NCI-H1694 treated with DMSO at 0.1 percent for 48 hours (cell line): ENCODE measurements around the gene SNX10.

ENCODE experiments used
- DNase-seq: peaks from one replicate; lab custom pipeline; 2025; lab: John Stamatoyannopoulos, UW

The SNX10 gene

DNA sequence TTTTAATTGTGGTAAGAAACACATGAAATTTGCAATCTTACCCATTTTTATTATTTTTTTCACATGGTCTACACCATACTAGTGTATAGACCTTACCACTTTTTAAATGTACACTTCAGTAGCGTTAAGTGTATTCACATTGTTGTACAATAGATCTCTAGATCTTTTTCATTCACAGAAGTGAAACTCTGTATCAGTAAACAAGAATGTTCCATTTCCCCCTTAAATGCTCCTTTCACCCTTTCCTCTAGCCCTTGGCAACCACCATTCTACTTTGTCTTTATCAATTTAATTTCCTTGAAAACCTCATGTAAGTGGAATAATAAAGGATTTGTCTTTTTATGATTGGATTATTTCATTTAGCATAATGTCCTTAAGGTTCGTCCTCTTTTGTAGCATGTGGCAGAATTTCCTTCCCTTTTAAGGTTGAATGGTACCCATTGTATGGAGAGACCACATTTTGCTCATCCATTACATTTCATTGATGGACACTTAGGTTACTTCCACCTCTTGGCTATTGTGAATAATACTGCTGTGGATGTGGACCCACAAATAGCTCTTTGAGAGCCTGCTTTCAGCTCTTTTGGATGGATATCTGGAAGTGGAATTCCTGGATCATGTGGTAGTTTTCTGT, 45.7 kb downstream of the SNX10 start:
- DNase-seq: no peak

DNA sequence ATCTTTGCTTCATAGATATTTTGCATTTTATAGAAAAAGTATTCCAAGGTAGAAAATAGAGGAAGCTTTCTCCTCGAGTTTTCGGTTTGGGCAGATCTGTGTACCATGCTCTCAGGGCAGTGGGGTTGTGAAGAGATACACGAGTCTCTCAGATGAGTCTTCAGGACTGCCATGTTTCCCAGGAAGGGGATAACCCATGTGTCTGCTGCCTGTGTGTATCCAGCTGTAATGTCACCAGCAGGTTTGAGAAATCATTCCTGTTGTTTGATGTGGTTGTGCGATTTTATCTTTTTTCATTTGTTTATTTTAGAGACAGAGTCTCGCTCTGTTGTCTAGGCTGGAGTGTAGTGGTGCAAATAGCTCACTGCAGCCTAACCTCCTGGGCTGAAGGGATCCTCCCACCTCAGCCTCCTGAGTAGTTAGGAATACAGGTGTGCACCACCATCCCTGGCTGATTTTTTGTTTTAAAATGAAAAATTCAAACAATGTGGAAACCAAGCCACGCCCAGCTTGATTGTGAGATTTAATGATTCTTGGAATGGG, 48.9 kb downstream of the SNX10 start:
- DNase-seq: no peak

DNA sequence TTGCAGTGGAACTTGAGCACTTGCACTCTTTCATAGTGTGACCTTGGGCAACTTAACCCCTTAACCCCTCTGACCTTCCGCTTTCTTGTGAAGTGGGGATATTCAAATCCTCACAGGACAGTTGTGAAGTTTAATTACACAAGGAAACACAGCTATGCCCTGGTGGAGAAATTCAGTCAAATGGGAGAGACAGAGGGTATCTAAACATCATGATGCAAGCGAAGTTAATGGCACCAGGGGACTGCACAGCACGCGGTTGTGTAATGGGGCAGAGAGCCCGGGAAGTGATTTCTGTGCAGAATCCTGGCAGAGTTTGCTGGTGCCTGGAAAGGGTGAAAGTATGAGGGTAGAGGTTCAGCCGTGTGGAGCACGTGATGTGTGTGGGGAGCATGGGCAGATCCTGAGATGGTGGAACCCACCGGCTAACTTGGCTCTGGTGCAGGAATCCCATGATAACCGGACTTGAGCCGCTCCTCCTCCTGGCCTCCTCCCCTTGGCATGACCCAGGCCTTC, 51.7 kb downstream of the SNX10 start:
- DNase-seq: no peak

DNA sequence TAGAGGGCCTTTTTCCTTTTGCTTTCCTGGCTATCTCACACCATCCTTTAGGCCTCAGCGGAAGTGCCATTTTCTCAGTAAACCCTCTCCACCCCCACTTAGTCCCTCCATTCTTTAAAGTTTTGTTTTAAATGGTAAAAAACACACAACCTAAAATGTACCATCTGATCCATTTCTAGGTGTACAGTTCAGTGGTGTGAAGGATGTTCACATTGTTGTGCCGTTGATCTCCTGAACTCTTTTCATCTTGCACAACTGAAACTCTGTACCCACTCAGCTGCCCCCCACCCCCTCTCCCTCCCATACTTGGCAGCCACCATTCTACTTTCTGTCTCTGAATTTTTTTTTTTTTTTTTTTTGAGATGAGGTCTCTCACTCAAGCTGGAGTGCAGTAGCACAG, 52.2 kb downstream of the SNX10 start:
- DNase-seq: no peak

DNA sequence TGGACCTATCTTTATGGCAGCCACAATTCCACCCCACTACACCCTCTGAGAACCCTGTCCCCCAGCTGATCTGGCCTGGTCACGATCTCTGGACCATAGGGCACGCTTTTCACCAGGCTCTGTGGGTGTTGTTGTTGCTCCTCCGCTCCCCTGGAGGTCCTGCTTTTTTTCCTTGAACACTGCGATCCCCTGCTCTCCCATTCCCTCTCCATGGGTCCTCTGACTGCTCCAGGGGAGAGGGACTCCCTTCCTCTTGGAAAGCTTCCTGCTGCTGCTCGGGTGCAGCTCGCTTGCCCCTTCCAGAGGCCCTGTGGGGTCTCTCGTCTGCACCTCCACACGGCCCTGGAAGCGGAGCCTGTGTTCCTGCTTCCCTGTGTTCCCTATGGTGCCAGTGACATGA, 53.5 kb downstream of the SNX10 start:
- DNase-seq: no peak

DNA sequence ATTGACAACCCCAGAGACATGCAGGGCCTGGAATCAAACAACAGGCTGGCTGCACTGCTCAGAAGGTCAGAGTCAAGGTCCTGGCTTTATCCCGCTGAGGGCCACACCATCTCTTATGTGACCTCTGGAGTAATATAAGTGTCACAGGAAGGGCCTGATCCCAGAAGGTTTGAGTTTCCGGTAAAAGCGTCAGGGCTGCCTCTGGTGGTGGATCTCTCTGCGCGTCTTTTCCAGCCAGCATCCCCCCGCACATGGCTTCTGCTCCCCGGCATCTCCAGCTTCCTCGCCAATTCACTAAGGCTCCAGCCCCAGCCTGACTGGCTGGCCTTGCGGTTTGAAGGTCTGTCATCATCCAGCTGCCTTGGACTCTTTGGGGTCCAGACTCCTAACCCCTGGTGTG, 54.2 kb downstream of the SNX10 start:
- no peak for DNase-seq

DNA sequence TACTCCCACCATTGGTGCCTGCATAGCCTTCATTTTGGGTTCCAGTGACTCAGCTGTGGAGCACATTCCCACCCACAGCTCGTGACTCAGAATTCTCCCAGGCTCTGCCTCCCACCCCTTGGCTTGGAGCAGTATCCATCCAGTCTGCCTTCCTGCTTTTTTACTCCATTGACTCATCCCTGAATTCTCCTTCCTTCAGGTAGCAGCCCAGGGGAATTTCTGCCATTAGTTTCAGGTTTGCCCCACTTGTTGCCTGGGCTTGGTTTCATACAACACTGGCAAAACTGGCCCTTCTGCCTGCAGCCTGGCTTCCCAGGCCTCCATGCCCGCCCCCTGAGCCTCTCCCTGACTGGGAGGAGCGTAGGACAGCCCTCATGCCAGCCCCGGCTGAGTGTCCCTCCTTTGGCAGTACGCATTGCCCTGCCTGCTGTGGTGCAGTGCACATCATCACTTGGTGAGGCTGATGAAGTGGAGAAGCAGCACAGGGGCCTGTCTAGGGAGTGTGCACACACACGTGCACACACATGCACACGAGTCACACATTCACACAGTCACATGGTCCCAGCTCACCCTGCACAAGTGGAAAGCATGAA, 55.0 kb downstream of the SNX10 start:
- no peak for DNase-seq

DNA sequence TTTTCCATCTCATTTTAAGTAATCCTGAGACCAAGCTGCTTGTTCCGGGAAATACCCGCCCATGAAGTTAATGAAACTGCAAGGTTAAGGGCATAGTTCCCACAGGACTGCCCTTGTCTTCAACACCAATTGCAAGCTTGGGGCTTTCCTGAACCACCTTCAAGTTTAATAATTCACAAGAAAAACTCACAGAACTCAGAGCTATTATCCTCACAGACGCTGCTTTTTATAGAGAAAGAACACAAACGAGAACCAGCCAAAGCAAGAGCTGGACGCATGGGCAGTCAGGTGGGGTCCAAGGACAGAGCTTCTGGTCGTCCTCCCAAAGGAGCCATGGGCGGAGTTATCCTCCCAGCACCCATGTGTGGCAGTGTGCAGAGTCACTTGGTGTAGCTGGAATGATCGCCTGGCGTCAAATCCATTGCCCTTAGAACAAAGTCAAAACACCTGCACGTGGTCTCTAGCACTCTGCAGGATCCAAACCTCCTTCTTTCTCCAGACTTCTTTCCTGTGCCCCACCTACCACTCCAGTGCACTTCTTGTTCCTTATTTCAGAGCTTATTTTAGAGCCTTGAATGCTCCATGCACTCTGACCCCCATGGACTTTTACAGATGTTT, 56.7 kb downstream of the SNX10 start:
- no peak for DNase-seq

DNA sequence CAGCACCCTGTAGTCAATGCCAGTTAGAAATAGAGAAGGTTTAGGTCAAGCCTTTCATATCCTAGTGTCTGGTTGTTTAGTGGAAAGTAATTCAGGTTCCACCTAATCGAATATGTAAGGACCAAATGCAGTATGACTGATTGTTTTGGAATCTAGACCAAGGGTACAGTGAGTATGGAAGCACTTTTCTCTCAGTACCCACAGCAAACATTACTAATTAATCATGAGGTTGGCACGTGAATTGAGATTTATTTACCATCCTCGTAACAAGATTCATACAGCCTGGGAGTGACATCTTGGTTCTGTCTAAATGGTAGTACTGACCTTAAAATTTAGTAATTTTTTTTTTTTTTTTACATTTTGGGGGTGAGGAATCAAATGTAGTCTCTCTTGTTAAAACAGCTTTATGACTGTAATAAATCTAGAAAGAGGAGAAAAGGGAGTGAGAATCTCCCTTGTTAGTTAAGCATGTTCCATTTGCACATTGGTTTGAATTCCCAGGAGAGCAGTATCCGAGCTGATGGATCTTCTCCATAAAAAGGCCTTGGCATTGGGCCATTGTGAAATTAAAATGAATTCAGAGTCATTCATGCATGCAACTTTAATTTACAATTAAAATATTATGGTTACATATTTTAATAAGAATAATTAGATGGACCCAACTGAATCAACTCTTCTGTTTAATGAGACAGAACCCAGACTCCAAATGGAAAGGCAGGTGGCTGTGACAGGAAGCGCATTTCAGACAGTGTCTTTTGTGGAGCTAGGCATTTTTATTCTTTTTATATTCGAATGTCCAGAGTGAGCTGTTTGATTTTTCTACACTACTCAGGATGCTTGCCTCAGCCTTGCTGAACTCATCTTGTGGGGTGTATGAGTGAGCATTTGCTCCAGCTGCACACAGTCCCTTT, 57.6 kb downstream of the SNX10 start:
- DNase-seq: peak; percentile 78

DNA sequence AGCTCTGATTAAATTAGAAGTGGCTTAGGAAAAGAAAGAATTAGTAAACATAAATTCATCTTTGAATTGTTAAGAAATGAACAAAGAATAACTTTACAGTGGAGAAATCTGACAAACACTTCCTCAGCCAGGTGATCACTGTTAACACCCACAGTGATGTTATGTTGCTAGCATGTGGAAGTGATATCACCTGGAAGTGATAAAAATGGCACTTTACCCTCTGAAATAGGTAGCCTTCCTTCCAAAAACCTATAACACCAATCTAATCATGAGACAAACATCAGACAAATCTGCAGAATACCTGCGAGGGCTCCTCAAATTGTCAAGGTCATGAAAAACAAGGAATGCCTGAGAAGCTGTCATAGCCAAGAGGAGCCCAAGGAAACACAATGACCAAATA, 59.5 kb downstream of the SNX10 start:
- no peak for DNase-seq

DNA sequence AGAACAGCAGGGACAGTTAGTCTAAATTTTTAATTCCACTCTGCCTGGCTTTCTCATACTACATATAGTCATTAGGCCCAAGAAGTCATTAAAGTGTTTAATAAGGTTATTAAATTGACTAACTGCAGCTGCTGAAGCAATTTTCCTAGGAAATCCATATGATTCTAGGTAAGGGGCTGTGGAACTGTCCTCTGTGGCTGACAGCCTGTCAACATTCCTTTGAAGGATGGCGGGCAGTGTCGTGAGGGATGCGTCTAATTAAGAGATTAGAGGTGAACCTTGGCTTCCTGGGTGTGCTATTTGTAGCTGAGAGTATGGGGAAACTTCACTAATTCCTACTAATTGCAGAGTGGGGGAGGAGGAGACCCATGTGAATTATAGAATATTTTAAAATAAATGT, 64.6 kb downstream of the SNX10 start:
- no peak for DNase-seq

DNA sequence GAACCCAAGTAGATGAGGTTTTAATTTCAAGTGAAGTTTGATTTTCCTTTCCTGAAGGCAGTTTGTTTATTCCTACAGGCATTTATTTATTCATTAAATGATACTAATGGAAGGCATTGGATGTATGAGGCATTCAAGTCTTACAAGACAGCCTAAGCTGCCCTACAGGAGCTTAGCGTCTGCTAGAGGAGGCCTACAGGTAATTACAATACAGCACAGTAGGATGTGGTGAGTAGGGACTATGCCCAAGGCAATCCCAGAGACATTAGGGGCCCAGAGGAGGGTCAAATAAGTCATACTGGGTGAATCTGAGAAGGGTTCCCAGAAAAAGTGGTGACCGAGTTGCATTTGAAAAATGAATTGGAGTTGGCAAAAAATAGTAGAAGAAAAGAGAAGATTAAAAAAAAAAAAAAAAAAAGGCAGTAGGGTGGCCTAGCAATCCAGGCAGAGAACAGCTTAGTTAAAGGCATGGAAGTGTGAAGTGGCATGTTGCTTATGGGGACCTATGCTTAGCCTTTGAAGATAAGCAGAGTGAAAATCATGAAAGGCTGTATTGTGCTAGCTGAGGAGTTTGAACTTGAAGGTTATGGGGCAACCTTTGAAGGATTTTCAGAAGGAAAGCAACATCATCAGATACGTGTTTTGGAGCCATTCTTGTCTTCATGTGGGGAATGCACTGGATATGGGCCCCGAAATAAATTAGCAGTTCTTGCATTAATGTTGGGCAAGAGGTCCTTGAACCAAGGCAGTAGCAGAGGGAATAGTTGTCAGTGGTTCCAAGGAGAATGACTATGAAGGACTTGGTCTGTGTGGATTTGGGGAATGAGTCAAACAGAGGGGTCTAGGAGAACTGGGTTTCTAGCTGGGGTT, 65.5 kb downstream of the SNX10 start:
- DNase-seq: no peak

DNA sequence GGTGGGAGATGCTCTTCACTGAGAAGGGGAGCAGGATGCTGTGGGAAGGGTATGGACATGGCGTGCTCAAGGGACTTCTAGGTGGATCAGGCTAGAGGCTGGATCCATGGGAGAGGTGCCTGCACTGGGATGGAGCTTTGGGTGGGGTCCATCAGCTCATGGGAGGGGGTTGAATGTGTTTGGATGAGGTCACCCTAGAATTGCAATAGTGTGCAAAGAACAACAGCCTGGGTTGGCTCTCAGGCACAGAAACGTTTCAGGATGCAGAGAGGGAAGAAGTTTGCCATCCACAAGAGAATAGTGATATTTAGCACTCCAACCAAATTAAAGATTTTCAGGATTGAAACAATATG, 66.1 kb downstream of the SNX10 start:
- DNase-seq: no peak

DNA sequence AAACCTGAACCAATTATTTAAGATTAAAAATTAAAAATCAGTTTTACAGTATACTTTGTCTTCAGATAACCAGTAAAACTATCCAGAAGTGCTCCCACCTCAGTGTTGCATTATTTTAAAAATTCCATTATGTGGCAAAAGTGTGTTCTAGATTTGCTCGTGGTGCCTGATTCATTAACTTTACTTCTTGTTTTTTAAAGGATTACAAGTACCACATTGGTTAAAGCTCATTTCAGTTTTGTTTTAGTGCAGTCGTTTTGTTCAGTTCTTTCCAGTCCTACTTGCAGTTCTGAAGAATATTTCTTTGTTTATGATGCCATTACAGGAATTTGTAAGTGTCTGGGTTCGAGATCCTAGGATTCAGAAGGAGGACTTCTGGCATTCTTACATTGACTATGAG, 69.0 kb downstream of the SNX10 start:
- no peak for DNase-seq

DNA sequence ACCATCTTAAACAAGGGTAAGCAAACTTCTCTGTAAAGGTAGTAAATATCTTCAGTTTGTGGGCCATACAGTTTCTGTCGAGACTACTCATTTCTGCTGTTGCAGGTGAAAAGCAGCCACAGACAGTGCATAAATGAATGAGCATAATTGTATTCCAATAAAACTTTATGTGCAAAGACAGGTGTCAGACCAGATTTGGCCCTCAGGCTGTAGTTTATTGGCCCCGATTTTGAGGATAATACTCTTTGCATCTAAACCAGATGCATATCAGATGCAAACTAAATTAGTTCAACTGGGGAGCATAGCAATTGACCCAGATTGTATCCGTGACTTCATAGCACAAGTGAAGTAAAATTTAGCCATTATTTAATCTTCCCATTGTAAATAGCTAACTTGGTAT, 70.0 kb downstream of the SNX10 start:
- DNase-seq: no peak

DNA sequence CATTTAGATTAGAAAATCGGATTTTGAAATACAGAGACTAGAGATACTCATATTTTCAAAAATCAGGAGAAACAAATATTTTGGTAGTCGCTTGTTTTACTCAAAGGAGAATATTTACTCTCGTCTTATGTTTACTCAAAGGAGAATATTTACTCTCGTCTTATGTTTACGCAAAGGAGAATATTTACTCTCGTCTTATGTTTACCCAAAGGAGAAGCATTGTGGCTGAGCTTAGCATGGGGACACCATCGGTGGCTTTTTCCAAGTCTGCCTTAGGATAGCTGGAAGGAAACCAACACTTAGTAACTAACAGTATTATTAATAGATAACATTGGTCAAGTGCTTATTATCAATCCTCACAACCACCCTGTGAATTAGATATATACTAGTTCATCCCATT, 71.8 kb downstream of the SNX10 start:
- DNase-seq: no peak

DNA sequence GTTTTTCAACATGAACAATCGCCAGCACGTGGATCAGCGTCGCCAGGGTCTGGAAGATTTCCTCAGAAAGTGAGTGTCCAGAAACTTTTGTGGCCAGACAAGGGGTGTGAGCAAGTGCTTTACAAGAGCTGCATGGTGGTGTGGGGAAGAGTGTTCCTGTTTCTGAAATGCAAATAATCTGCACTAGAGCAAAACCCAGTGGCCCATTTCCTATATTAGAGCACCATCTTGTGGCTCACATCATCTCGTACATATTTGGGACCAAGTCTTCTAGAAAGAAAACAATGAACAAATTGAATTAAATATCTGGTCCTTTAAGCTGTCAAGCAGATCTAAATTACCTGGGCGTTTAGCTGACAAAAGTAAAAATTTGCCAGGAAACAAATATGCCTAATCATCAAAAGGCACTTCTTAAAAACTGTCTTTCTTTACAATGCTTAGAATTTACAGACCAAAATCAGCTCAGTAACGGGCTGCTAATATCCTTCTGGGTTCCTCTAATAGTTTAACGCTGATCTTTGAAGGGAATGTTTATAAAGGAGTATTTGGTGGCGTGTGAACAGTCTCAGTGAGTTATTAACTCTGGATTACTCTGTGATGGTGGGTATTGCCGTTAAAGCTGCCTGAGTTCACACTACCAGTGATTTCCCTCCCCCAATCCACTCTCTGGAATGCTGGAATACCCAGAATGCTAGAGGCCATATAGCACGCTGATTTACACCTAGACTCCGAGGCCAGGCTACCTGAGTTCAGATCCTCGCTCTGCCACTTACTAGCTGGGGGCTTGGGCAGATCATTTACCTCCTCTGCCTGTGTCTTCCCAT, 73.6 kb downstream of the SNX10 start:
- peak; percentile 90 for DNase-seq

DNA sequence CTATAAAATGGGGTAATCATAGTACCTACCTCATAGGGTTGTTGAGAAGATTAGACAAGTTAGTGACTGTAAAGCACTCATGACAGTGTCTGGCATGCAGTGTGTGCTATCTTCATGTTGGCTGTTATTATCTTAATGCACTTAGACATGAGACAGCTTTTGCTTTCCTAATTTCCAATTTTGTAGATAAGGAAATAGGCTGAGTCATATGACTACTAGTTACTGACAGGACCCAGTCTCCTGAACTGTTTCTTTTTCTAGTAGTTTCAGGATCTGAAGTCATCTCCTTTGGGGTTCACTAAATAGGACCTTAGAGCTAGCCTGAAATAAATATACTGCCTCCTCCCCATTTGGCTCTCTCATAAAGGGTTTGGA, 74.2 kb downstream of the SNX10 start:
- DNase-seq: no peak

DNA sequence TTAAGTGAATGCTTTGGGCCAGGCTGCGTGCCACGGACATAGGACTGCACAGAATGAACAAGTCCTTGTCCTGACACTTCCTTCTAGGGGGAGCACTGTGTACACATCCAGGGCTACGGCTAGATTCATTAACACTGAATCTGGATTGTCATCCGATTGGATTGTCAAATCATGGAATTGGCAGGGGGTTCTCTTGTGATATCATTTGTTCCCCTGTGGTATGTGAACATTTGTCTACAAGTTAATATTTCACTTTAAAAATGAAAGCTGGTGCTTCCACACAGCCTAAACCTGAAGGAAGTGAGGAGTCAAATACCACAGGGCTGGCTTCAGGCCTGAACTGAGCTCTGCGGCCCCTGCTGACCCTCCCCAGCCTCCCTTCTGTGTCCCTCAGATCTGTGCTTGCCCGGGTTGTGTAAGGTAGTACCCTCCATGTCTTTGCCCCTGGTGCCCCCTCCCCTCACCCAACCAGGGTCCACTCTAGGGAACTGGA, 75.6 kb downstream of the SNX10 start:
- no peak for DNase-seq

DNA sequence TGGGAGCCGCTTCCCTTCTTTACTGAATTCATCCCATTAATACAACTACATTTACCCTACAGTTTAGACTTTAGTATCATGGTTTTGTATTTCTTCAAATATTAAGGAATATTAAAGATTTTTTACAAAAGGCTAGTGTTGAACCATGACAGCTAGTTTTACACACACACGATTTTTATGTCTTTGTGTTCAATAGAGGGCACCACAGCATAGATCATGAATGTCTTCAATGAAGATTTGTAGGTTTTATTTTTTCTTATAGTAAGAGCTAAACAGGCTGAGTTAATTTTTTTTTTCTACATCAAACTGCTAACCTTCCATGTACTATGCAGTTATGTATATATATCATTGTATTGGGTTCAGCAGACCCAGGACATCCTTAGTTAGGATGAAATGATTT, 76.9 kb downstream of the SNX10 start:
- no peak for DNase-seq
